Body of pancreas (tissue), 4 donors: ENCODE results near the gene GRIP1.

Source experiments
- CTCF ChIP-seq, 7 experiments: fragments of 450-650 bp in 4 of 7; fragments of 200-600 bp in 3 of 7; sonication (generic) in 3 of 7; IDR thresholded peaks; one replicate each; pipeline ENCODE4 v1.5.1; 2016 to 2019; ENCODE audit warnings: antibody characterized with exemption in 7 of 7
- POLR2A ChIP-seq, 3 donors: fragments of 450-650 bp; IDR thresholded peaks; one replicate each; pipeline ENCODE4 v1.6.1; 2016; ENCODE audit warnings: antibody characterized with exemption in 3 of 3, mild to moderate bottlenecking in 2 of 3

DNA sequence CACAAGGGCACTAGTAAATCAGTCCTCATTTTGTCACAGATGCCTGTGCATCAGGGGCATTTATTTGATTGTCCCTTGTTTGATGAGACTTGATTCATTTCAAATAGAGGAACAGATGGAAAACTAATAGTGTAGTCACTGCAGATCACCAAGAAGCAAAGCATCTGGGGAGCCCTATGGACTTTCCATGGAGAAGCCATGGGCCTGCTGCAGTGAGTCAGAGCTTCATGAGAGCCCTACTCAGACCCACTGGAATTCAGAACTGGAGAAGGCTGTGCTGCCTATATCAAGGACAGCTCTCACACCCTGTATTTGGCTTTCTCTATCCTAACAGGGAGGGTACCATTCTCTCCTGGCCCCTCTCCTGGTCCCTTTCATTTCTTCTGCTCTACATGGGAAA is 126.2 kb downstream of the GRIP1 start:
- TF ChIP-seq CTCF (IDR thresholded peaks at IDR 0.05) (no peak), POLR2A (IDR thresholded peaks at IDR 0.05) (no peak)
